Activated CD8-positive, alpha-beta memory T cell treated with anti-CD3 and anti-CD28 coated beads for 36 hours (primary cell): ENCODE data around the gene OR1K1. TPM values are rescaled to one million over a fixed set of nuclear protein-coding genes. Genes with fewer than 3 reads are reported as not detected.
"Not testable (repeated sequence)": the region's sequence is repeated elsewhere in the genome, so short reads cannot be mapped to it uniquely, and the experiment has no call there.

Experiments
- CTCF ChIA-PET: fragments of 350-600 bp; sonication (Branson Sonifier 250); formaldehyde crosslinking; loops from one replicate; lab custom pipeline; 2021; ENCODE audit warnings: antibody characterized with exemption; lab: Charles Lee
- POLR2A ChIA-PET: fragments of 350-600 bp; sonication (Branson Sonifier 250); formaldehyde crosslinking; loops from one replicate; lab custom pipeline; 2021; ENCODE audit warnings: antibody characterized with exemption; lab: Charles Lee
- total RNA-seq, 2 experiments: library from RNA; stranded (reverse); gene quantifications; one replicate each; pipeline ENCODE4 v1.2.3, GENCODE V29; 2021

OR1K1 gene
- total RNA-seq, 2 experiments from 2014 or later: not detected

- POLR2A ChIA-PET: interaction anchor here (0.6 kb wide), 2 partner anchors 52 to 450 kb away, joined by 5 to 8 read pairs; no protein-coding TSS in a partner anchor
- CTCF ChIA-PET: not testable (repeated sequence)
These were observed 38.5 kb downstream of the OR1K1 start for GRCh38 chr9:122838441-122838840.

DNA sequence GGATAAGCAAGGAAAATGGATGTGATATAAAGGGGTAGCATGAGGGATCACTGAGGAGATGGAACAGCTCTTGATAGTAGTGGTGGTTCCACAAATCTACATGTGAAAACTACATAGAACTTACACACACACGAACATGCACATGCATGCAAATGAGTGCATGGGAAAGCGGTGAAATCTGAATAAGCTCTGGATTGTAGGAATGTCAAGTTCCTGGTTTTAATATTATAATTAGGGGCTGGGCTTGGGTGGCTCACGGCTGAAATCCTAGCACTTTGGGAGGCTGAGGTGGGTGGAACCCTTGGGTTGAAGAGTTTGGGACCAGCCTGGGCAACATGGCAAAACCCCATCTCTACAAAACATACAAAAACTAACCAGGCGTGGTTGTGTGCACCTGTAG lies 41.6 kb downstream of the OR1K1 start:
- POLR2A ChIA-PET: no interaction called here
- CTCF ChIA-PET: no interaction called here

DNA sequence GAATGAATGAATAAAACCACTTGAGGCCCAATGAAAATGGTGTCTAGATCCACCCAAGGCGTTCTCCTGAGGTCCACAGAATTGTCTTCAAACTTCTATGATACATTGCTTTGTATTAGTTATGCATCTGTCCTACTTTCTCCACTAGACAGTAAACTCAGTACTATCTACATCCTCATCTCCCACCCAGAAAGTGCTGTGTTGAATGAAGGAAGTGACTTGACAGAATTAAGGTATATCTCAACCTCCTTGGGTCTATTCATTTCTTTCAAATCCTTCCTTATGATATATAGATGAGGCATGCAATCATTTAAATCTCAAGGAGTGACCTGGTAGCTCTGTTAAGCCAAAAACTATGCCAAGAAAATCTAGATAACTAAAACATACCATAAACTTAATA lies 44.2 kb downstream of the OR1K1 start:
- ChIA-PET CTCF (no interaction called here), POLR2A (no interaction called here)

DNA sequence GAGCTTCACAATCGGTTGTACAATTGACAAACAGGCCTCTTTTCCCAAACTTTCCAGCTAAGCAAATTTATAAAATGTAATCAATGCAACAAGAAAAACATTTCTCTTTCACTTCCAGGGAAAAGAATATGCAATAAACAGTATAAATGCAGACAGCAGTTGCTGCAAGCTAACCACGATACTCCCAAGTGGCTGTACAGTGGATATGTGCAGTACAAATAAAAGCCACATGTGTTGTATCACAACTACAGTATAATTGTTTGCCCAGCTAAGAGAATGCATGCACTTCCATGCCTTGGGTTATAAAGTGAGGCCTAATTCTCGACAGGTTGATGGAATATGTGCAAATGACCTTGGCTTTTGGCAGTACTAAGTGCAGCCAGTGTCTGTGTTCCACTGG lies 45.2 kb downstream of the OR1K1 start:
- CTCF ChIA-PET: no interaction called here
- POLR2A ChIA-PET: no interaction called here

DNA sequence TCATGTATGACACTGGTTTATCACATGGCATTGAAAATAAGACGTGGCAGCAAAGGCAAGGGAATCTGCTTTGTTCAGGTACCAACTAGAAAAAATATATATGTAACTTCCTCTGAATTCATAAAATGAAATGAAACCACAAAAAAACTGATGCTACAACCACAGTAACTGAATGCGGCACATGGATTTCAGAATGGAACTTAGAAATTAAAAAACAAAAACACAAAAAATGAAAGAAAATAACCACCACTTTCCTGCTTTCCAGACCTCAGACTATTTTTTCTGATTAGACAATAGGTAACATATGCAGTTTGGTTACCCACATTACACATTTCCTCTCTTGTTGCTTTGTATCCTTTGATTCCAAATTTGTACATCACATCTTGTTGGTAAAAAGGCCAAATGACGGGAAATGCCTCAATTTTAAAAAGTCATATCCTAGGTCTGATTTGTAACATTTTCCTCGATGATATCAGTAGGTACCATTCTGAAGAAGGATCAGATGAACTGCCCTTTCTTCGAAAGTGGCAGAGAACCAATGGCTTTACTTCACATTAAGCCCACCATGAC lies 46.5 kb downstream of the OR1K1 start:
- ChIA-PET CTCF (no interaction called here), POLR2A (no interaction called here)

DNA sequence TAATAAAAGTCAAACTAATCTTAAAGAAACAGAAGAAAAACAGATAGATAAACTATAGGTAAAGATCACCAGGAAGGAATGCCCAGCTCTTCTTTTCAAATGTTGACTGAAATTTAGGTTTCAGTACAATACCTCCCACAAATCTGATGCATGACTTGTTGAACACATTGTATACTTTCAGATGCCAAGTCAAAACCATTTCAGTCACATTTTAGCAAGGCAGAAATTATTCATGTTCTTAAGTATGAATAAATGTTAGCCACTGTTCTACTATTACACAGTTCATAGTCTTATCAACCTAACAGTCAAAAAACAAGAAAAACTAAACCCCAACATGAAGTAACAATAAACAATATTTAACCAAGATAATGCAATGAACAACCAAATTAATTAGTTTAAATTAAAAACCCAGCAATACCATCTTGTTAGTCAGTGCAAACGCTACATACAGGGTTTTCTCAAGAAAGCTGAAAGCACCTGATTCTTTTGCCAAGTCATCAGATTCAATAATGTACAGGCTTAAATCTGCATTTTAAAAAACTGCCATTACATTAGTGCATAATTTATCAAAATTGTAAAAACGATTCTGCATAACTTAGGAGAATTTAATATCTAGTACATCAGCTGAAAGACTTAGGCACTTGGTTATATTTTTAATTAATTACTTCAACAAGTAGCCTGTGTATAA lies 48.5 kb downstream of the OR1K1 start:
- CTCF ChIA-PET: interaction anchor here (1.6 kb wide), 1 partner anchor 41 kb away, joined by 3 read pairs; no protein-coding TSS in a partner anchor

More for the DNA sequence above, 48.5 kb downstream of the OR1K1 start:
- POLR2A ChIA-PET: interaction anchor here (0.6 kb wide), 1 partner anchor 36 kb away, joined by 3 read pairs; no protein-coding TSS in a partner anchor

Other genes starting within 250 kb of the OR1K1 start
- gene OR1N2, start 247.0 kb upstream of the OR1K1 start, total RNA-seq: not detected
- not detected for gene OR1L8, start 216.7 kb upstream of the OR1K1 start, total RNA-seq
- gene OR1Q1, start 185.4 kb upstream of the OR1K1 start, total RNA-seq: not detected
- not detected for gene OR1B1, start 142.5 kb upstream of the OR1K1 start, total RNA-seq
- not detected for gene OR1L1, start 138.4 kb upstream of the OR1K1 start, total RNA-seq
- not detected for gene OR1L3, start 125.0 kb upstream of the OR1K1 start, total RNA-seq
- gene OR1L4, start 76.1 kb upstream of the OR1K1 start, total RNA-seq: not detected
- not detected for gene OR1L6, start 57.8 kb upstream of the OR1K1 start, total RNA-seq
- not detected for gene OR5C1, start 11.2 kb upstream of the OR1K1 start, total RNA-seq
- 10 to 100 TPM; 19.5 to 19.9 TPM for gene PDCL, start 28.5 kb downstream of the OR1K1 start, total RNA-seq
- 10 to 100 TPM; 30.4 to 31.2 TPM for gene RC3H2, start 105.2 kb downstream of the OR1K1 start, total RNA-seq
- 10 to 100 TPM in 1 of 2 experiments, 1 to 10 TPM in 1; 9.7 to 10.5 TPM for gene ZBTB6, start 113.2 kb downstream of the OR1K1 start, total RNA-seq
- gene ZBTB26, start 131.4 kb downstream of the OR1K1 start, total RNA-seq: 1 to 10 TPM; 5.7 to 6.4 TPM
- gene RABGAP1, start 140.9 kb downstream of the OR1K1 start, total RNA-seq: 10 to 100 TPM; 19.1 to 20.7 TPM
- gene GPR21, start 233.5 kb downstream of the OR1K1 start, total RNA-seq: under 1 TPM in 1 of 2 experiments, not detected in 1; 0.65 TPM